GM21381 (cell line): ENCODE data around the gene NTHL1.
"Not testable (repeated sequence)": the region's sequence is repeated elsewhere in the genome, so short reads cannot be mapped to it uniquely, and the experiment has no call there.

Experiments used
- ATAC-seq: cut with Tn5 transposase; IDR thresholded peaks from one replicate; pipeline ENCODE4 v1.9.1; 2021; ENCODE audit warnings: mild to moderate bottlenecking, moderate library complexity; ENCODE audit not compliant: unreplicated experiment

Gene NTHL1

DNA sequence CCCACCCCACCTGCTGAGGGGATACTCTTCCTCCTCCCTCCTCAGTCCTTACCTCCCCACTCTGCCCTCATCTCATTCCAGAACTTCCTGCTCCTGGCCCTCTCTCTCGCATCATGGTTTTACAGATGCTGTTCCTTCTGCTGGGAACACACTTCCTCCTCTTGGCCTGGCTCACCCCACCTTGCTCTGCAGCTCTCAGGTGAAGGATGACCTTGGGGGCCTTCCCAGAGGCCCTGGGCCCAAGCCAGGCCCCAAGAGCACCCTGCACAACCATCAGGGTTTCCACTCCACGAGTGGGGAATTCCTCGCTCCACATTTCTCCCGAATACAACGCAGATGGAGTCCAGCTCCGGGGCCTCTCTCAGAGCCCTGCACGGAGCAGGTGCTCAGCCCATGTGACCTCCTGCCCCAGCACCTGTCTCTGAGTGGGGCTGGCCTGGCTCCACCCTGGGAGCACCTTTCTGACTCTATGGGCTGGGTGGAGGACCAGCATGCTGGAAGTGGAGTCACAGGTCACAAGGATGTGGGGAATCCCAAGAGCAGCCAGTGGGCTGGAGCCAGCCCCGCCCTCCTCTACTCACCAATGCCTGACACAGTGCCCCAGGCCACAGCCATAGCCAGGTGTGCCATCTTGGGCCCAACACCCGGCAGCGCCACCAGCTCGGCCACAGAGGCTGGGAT, 4.5 kb downstream of the NTHL1 start:
- ATAC-seq = no peak

DNA sequence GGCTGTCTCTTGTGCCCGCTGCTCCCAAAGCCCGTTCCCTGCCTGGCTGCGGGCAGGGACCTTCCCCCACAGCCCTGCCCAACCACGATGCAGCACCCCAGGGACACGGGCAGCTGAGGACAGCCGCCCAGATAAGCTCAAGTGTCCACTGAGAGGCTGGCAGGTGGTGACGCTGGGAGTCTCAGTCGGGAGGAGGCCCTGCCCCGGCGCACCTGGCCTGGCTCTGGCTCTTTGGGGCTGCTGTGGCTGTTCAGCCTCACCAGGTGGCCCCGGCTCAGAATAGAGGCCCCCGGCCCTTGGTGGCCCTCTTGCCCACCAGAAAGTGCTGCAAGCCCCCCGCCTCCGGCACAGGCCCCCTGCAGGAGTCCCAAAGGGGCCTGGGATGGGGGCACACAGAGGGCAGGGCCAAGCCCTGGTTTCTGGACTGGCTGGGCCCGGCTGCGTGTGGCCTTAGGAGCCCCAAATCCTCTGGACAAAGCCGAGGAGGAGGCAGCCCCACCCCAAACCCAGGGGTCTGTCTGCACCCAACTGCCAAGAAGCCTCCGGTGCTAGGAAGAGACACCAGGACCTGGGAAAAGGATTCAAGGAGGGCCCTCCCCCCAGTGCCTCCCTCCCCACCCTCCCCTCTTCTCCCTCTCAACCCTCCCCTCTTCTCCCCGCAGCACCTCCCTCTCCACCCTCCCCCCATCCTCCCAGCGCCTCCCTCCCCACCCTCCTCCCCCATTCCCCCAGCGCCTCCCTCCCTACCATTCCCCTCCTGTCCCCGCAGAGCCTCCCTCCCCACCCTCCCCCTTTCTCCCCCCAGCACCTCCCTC, 5.3 kb downstream of the NTHL1 start:
- ATAC-seq = no peak

GRCh38 chr16:2040787-2041522, 6.7 kb downstream of the NTHL1 start:
- ATAC-seq = no peak

DNA sequence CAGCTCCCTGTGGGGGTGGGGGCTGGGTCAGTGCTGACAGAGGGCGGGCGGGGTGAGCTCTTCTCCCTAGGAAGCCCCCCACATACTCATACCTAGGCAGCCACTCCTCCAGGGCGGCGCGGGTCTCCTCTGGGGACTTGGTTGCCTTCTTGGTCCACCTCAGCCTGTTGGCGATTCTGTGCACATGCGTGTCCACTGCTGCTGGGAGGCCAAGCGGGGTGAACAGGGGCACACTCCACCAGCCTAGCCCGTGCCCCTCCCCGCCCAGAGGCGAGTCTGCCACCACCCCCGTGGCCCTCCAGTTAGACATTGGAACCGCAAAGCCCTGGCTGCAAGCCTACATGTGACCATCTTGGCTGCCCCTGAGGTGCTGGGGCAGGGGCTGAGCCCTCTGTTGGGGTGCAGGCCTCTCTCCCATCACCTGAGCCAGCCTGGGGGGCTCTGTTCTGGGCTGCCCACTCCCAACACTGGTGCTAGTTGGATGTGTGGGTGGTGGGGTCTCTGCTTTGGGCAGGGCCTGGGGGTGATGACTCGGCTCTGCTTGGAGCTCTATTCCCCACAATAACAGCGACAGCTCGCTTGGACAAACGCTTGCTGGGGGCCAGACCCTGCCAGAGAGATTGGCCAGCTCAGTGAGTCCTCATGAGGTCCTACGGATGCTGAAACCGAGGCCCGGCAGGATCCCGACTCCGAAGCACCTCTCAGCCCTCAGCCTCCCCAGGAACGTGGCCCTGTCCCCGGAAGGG, 7.4 kb downstream of the NTHL1 start:
- no peak for ATAC-seq

DNA sequence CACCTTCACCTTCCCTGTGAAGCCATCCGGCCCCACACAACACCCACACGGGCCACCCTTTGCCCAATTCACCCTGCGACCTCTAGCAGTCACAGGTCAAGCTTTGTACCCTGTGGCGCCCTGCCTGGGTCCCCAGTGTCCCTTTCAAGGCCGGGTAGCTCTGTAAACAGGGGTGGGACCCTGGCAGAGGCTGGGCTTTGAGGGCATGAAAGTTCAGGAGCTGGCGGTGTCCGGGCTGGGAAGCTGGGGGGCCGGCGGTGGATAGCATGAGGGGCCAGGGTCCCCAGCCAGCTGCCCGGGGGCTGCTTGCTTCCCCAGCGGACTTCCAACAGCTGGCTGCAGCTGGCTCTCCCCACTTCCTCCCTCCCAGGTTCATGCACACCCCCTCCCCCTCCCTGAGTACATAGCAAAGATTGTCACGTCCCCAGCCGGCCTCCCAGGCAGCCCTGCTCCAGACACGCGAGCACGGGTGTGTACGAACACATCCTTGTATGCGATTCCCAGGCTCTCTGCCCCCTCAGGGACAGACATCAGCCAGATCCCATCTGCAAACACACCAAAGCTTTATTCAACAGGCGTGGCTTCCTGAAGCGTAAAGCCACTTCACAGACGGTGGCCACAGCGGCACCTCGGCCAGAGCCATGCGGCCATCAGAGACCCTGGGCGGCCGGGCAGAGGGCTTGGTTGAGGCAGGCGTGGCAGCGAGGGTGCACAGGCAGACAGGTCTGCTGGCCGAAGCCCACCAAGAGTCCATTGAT, 8.2 kb downstream of the NTHL1 start:
- ATAC-seq = no peak

DNA sequence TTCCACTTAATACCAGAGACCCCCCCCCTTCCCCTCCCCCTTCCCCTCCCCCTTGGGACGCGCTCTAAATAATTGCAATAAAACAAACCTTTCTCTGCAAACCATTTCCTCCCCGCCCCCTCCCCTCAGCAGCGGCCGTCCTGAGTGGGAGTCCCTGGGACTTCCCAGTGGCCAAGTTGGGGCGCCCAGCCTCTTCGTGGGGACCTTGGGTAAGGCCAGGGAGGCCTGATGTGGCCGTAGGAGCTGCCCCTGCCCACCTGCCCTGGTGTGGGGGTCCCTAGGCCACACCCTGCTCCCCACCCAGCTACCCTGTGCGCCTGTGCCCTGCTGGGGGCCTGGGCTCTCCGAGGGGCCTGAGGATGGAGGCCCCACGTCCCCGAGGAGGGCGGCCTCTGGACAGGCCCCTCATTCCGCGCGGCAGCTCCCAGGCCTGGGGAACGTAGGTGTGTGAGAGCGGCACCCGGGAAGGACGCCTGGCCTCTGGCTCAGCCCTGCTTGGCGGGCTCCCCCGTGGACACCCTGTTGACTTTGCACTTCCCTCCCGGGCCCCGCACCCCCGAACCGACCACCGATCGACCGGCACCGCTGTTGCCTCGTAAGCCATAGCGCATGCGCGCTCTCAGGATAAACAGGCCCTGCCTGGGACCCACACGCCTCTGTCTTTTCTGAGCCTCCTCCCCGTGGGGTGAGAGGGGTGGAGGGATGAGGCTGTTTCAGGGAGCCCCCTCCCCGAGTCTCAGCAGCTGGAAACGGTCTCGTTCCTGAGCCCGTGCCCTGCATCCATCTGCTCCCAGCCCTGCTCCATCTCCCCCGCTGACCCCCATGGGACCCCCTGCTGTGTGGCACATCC, 9.0 kb downstream of the NTHL1 start:
- ATAC-seq = no peak

- no peak for ATAC-seq
Observed at GRCh38 chr16:2037647-2038381, 9.8 kb downstream of the NTHL1 start.

GRCh38 chr16:2037115-2037514, 10.5 kb downstream of the NTHL1 start:
- ATAC-seq = no peak

DNA sequence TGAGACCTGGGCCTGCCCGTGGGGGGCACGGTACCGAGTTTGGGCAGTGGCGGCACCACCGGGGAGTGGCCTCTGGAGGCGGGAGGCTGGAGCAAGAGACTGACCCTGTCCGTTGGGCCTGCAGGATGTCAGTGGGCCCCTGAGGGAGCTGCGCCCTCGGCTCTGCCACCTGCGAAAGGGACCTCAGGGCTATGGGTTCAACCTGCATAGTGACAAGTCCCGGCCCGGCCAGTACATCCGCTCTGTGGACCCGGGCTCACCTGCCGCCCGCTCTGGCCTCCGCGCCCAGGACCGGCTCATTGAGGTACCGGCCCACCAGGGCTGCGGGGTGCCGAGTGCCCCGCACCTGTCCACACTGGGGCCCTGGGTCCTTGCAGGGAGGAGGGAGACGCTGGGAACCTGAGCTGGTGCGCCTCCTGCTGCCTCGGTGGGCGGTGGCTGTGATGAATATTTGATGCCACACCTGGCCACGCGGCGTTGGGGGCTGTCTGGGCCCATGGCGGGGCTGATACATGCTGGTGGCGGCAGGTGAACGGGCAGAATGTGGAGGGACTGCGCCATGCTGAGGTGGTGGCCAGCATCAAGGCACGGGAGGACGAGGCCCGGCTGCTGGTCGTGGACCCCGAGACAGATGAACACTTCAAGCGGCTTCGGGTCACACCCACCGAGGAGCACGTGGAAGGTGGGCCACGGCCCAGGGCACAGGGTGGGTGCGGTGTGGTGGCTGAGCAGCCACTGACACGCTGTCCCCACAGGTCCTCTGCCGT, 11.3 kb downstream of the NTHL1 start:
- no peak for ATAC-seq

DNA sequence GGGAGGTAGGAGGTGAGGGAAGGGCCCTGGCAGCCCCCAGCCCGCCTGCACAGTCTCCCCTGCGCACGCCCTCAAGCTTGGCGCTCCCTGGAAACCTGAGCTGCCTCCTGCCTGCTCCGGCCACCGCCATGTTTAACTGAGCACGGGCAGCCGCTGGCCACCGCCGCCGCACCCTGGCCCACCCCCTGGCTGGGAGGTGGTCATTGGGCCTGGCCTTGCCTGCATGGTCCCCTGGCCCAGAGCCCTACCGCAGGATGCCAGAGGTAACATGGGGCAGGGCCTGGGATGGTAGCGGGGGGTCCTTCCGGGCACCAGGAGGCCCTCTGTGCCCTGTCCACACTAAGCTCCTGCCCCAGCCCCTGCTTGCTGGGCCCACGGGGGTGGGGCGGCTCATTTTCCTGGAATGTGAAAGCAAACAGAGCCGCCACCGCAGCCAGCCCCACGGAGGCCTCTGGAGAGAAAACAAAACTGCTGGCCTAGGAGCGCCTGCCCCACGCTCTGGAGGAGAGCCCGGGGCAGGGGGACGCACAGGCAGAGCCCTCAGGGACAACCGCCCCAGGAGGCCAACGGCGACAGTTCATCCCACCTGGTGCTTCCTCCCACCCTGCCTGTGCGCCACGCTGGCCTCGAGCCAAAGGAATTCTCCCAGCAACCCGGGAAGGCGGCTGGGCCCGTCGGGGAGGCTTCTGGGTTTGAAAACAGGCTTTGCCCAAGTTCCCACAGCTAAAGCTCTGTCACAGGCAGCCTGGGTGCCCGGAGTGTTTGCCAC, 12.0 kb downstream of the NTHL1 start:
- no peak for ATAC-seq

GRCh38 chr16:2034696-2035430, 12.8 kb downstream of the NTHL1 start:
- ATAC-seq = no peak

GRCh38 chr16:2033909-2034695, 13.5 kb downstream of the NTHL1 start:
- not testable (repeated sequence) for ATAC-seq

DNA sequence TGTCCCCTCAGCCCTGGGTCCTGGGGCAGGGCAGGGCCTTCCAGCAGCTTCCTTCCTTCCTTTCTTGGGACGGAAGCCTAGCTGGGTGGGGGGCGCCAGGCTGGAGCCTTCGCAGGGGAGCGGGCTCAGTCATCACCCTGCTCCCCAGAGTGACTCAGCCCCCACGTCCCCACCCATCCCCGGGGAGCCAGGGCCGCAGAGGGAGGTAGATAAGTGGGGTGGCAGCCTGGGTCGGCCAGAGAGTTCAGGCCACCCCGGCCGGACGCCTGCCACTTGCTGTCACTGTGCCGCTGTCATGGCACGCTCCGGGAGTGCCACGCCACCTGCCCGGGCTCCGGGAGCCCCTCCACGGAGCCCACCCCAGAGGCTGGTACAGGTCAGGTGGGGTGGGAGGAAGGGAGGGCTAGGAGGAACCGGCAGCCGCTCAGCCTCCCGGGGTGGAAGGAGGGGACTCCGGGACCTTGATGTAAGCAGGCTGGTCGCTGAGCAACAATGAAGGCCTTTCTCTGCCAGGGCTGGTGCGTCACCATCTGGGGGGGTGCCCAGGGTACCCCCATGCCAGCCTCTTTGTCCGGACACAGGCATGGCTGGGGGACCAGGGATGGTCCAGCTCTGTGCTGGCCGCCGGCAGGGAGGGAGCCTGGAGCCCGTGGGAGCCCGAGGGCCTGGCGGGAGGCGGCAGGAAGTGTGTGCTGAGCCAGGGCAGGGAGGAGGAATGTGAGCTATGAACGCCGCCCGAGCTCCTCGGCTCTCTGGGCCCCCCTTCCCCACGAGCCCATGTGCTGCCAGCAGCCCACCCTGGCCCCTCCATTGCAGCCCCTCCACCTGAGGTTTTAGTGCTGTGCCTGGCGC, 14.4 kb downstream of the NTHL1 start:
- no peak for ATAC-seq

GRCh38 chr16:2032285-2033056, 15.2 kb downstream of the NTHL1 start:
- ATAC-seq = no peak
